ENCODE measurements around the gene BAIAP2.

BAIAP2 gene

GRCh38 chr17:81037798-81038733 lies 3.1 kb downstream of the BAIAP2 start:
- no peak for DNase-seq

- DNase-seq = no peak
Measured at GRCh38 chr17:81039096-81039495, 4.1 kb downstream of the BAIAP2 start.

- no peak for DNase-seq
Measured at GRCh38 chr17:81039854-81040758, 5.2 kb downstream of the BAIAP2 start.

GRCh38 chr17:81040791-81041337 lies 5.9 kb downstream of the BAIAP2 start:
- no peak for DNase-seq

- no peak for DNase-seq
Measured at GRCh38 chr17:81042606-81043005, 7.7 kb downstream of the BAIAP2 start.

- DNase-seq = no peak
Measured at GRCh38 chr17:81043319-81043724, 8.4 kb downstream of the BAIAP2 start.

- no peak for DNase-seq
Measured at GRCh38 chr17:81043725-81044427, 8.9 kb downstream of the BAIAP2 start.

- no peak for DNase-seq
Measured at GRCh38 chr17:81044428-81044763, 9.4 kb downstream of the BAIAP2 start.

GRCh38 chr17:81044764-81045589 lies 10.0 kb downstream of the BAIAP2 start:
- DNase-seq = no peak

GRCh38 chr17:81045590-81046095 lies 10.7 kb downstream of the BAIAP2 start:
- DNase-seq = no peak

- no peak for DNase-seq
Measured at GRCh38 chr17:81046132-81046769, 11.3 kb downstream of the BAIAP2 start.

- no peak for DNase-seq
Measured at GRCh38 chr17:81046770-81047359, 11.9 kb downstream of the BAIAP2 start.

GRCh38 chr17:81048827-81049371 lies 13.9 kb downstream of the BAIAP2 start:
- DNase-seq = no peak

- no peak for DNase-seq
Measured at GRCh38 chr17:81049372-81049911, 14.5 kb downstream of the BAIAP2 start.

- DNase-seq = no peak
Measured at GRCh38 chr17:81049973-81050551, 15.1 kb downstream of the BAIAP2 start.

- DNase-seq = no peak
Measured at GRCh38 chr17:81050645-81051625, 16.0 kb downstream of the BAIAP2 start.

- DNase-seq = no peak
Measured at GRCh38 chr17:81052199-81052997, 17.4 kb downstream of the BAIAP2 start.

Measured in T-helper 1 cell (primary cell).